Choroid plexus epithelial cell (primary cell): ENCODE measurements around the gene HNRNPF.

ENCODE experiments used
- DNase-seq: peaks from one replicate; pipeline ENCODE4 v3.0.0-alpha.2; 2010; ENCODE audit warnings: low read depth
- H3K4me3 ChIP-seq: 2 replicates; pipeline ENCODE4 v1.5.1; 2011; ENCODE audit warnings: low read depth, mild to moderate bottlenecking, control low read depth, low read length, moderate library complexity
- TF ChIP-seq, protein P1 (sequence below): conservative IDR thresholded peaks from 2 replicates; pipeline ENCODE4 v1.5.1; 2011; ENCODE audit warnings: low read depth, mild to moderate bottlenecking, control low read depth, inconsistent platforms, low read length, moderate library complexity

The HNRNPF gene

DNA sequence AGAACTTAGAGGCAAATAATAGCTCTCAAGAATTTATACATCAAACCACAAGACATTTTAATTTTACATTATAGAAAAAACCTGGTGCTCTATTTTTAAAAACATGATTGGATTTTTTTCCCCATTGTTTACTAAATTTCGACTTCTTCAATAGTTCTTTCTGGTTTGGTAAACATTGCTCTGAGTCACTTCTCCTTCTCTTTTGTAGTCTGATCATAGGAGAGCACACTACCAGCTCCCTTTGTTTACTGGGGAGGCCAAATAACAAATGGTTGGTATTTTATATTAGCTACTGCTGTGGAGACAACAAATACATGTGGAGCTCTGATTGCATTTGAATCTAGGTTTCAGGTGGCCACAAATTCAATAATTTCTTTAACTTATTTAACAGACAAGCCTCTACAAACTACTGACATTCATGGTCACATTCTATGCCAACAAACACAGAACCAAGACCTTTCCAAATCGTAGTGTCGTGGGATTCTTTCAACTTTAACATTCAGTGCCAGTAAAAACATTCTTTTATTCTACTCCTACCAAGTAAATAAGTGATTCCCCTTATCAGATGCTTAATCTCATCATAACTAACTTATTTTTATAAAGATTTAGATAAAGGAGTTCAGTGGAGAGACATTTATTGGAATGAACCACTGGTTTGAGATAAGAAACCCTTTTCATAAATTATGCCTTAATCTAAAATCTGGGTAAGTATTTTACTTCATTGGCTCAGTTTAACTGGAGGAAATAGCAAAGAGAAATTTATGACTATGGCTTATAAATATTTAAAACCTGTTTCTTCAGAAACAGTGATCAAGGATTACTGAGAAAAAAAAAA lies 55.3 kb downstream of the HNRNPF start:
- no peak overlapping the region for H3K4me3 ChIP-seq
- TF ChIP-seq, protein P1, sequence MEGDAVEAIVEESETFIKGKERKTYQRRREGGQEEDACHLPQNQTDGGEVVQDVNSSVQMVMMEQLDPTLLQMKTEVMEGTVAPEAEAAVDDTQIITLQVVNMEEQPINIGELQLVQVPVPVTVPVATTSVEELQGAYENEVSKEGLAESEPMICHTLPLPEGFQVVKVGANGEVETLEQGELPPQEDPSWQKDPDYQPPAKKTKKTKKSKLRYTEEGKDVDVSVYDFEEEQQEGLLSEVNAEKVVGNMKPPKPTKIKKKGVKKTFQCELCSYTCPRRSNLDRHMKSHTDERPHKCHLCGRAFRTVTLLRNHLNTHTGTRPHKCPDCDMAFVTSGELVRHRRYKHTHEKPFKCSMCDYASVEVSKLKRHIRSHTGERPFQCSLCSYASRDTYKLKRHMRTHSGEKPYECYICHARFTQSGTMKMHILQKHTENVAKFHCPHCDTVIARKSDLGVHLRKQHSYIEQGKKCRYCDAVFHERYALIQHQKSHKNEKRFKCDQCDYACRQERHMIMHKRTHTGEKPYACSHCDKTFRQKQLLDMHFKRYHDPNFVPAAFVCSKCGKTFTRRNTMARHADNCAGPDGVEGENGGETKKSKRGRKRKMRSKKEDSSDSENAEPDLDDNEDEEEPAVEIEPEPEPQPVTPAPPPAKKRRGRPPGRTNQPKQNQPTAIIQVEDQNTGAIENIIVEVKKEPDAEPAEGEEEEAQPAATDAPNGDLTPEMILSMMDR = no peak
- DNase-seq = no peak

DNA sequence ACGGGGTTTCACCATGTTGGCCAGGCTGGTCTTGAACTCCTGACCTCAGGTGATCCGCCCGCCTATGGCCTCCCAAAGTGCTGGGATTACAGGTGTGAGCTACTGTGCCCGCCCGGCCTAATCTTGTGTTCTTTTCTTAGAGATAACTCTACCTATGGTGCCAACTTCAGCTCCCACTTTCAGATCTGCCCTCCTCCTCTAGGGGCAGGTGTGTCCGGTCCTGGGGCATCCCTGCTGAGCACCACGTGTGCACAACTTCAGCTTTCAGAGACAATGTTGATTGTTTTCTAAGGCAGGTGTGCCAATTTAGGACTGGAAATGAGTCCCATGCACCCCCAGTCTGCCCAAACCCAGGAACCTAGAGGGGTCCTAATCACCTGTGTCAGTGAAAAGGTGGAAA lies 56.0 kb downstream of the HNRNPF start:
- no peak for DNase-seq
- TF ChIP-seq, protein P1 = no peak
- no peak overlapping the region for H3K4me3 ChIP-seq

DNA sequence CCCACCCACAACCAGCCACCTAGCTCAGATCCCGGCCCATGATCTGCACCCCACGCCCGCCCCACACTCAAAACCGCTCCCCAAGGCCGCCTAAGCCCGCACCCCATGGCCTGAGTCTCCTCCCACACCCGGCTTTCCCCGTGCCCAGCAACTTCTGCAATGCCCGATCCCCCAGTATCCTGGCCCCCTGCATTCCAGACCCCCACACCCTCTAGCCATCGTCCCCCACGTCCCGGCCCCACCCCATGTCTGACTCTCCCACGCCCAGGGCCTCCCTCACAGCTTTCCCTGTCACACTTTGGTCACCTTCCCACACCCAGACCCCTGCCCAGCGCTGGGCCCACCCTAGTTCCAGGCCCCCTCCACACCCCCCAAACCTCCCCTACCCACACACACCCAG lies 57.7 kb downstream of the HNRNPF start:
- H3K4me3 ChIP-seq = no peak overlapping the region
- TF ChIP-seq, protein P1 = no peak
- DNase-seq = no peak

DNA sequence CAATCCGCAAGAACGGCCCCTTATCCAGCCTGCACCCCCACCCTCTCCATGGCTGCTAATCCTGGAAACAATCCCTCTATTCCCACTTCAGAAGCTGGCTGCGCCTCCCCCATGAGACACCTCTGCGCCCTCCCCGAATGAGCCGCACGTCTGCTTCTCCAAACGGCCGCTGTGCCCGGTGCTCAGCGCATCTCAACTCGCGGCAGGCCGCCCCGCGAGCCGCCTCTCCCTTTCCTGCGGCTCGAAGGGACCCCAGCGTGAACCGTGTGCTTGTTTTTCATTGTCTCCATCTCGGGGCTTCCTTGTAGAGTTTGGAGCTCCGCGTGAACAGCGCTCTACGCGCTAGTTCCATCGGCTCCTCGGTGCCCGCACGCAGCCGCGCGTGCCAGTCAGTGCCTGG lies 58.3 kb downstream of the HNRNPF start:
- TF ChIP-seq, protein P1 = no peak
- H3K4me3 ChIP-seq = no peak overlapping the region
- no peak for DNase-seq

DNA sequence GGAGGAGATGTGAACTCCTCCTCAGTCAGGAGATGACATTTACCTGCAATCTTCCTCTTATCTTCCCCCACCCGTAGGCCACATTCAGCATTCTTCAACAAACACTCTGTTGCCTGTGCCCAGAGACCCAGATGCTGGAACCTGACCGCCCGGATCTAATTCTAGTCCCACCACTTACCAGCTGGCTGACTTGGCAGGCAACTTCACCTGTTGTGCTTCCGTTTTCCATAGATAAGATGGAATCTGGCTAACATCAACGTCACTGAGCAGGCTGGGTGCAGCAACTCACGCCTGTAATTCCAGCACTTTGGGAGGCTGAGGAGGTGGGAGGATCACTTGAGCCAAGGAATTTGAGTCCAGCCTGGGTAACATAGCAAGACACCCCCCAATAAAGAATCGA lies 58.8 kb downstream of the HNRNPF start:
- no peak for DNase-seq
- TF ChIP-seq, protein P1 = no peak
- no peak overlapping the region for H3K4me3 ChIP-seq

DNA sequence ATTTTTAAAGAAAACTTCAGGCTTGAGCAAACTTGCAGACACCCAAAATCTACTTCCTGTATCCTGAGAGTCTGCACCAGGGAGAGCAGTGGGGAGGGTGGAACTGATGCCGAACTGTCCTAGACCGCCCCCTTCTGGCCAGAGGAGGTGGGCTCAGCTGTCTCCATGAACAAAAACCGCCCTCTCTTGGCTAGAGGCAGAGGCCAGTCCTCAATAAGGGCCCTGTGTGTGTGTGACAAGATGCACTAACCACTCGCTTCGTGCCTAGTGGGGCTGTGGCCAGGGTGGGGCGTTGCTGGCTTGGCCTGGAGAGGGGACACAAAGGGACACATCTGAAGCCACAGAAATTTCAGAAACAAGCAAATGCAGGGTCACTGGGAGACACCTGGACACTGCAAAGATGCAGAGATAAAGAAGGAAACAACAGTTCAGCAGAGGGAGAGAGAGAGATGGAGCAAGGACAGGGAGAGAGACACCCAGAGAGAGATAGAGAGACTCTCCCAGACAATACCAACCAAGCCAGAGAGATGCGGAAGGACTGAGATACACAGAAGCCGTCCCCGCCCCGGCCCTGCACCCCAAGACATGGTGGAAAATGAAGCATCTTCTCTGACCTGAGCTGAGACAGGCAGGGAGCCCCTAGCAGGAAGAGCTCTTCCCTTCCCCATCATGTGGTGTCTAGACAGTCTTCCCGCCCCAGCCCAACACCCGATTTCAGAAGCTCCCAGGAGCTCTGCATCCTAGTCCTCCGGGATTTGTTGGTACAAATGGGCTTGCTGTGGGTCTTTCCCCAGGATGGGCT lies 60.3 kb downstream of the HNRNPF start:
- TF ChIP-seq, protein P1 = peak; percentile 99
- H3K4me3 ChIP-seq = no peak overlapping the region
- DNase-seq = peak; percentile 87
